H1 (cell line): ENCODE results near the gene SHROOM2. TPM values are rescaled to one million over a fixed set of nuclear protein-coding genes. Genes with fewer than 3 reads are reported as not detected.

ENCODE experiments used
- NANOG ChIP-seq: IDR thresholded peaks from 2 replicates; pipeline ENCODE4 v1.6.1; 2011; ENCODE audit warnings: low read length, low read depth, mild to moderate bottlenecking, inconsistent platforms; ENCODE audit not compliant: insufficient read depth, poor library complexity, severe bottlenecking
- SP4 ChIP-seq: IDR thresholded peaks from 2 replicates; pipeline ENCODE4 v1.6.1; 2012; ENCODE audit warnings: low read length, inconsistent platforms
- SRF ChIP-seq: IDR thresholded peaks from 2 replicates; pipeline ENCODE4 v1.6.1; 2011; ENCODE audit warnings: mild to moderate bottlenecking, low read depth, low read length, moderate library complexity
- polyA plus RNA-seq, 7 experiments: library from polyadenylated mRNA; depleted of rRNA in 3 of 7; stranded (reverse) in 5 of 7; unstranded in 2 of 7; fragments of >200 nt in 5 of 7; fragments of 200-250 nt in 2 of 7; gene quantifications; 1 replicate in 5 of 7; 2 replicates in 1 of 7; 4 replicates in 1 of 7; pipeline versions ENCODE4 v1.2.1 to v1.2.3, GENCODE V29; 2011 to 2013; ENCODE audit warnings: missing spikeins in 2 of 7, mixed read lengths in 2 of 7
- total RNA-seq: library from RNA; stranded (reverse); fragmentation: NEBNext Ultra II Directional; extraction: Animal tissue kit (Norgen Biotek cat#: 25700); gene quantifications from 2 replicates; pipeline ENCODE4 v1.2.1, GENCODE V29; 2021
- TF ChIP-seq, protein P1 (sequence below): fragments of 300-600 bp; sonication (generic); IDR thresholded peaks from 2 replicates; pipeline ENCODE4 v1.7.1; 2012; ENCODE audit warnings: low read length, moderate library complexity, mild to moderate bottlenecking, inconsistent platforms; ENCODE audit not compliant: insufficient replicate concordance

The SHROOM2 gene
- total and polyA plus RNA-seq, 2 of the 8 experiments (the other 6 are each of a cell fraction or from before 2014, with no cell fraction given) = 3.4 to 14.2 TPM

DNA sequence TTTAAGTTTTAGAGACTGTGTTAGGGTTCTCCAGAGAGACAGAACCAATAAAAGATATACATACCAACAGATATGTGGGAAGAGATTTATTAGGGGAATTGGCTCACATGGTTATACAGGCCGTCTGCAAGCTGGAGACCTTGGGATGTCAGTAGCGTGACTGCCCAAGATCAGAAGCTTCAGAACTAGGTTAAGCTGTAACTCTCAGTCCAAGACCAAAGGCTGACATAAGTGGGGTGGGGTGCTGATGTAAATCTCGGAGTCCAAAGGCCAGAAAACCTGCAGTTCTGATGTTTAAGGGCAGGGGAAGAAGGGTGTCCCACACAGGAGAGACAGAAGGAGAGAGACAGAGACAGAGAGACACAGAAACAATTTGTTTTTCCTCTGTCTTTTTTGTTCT, 191.4 kb downstream of the SHROOM2 start (continued):
- TF ChIP-seq, protein P1, sequence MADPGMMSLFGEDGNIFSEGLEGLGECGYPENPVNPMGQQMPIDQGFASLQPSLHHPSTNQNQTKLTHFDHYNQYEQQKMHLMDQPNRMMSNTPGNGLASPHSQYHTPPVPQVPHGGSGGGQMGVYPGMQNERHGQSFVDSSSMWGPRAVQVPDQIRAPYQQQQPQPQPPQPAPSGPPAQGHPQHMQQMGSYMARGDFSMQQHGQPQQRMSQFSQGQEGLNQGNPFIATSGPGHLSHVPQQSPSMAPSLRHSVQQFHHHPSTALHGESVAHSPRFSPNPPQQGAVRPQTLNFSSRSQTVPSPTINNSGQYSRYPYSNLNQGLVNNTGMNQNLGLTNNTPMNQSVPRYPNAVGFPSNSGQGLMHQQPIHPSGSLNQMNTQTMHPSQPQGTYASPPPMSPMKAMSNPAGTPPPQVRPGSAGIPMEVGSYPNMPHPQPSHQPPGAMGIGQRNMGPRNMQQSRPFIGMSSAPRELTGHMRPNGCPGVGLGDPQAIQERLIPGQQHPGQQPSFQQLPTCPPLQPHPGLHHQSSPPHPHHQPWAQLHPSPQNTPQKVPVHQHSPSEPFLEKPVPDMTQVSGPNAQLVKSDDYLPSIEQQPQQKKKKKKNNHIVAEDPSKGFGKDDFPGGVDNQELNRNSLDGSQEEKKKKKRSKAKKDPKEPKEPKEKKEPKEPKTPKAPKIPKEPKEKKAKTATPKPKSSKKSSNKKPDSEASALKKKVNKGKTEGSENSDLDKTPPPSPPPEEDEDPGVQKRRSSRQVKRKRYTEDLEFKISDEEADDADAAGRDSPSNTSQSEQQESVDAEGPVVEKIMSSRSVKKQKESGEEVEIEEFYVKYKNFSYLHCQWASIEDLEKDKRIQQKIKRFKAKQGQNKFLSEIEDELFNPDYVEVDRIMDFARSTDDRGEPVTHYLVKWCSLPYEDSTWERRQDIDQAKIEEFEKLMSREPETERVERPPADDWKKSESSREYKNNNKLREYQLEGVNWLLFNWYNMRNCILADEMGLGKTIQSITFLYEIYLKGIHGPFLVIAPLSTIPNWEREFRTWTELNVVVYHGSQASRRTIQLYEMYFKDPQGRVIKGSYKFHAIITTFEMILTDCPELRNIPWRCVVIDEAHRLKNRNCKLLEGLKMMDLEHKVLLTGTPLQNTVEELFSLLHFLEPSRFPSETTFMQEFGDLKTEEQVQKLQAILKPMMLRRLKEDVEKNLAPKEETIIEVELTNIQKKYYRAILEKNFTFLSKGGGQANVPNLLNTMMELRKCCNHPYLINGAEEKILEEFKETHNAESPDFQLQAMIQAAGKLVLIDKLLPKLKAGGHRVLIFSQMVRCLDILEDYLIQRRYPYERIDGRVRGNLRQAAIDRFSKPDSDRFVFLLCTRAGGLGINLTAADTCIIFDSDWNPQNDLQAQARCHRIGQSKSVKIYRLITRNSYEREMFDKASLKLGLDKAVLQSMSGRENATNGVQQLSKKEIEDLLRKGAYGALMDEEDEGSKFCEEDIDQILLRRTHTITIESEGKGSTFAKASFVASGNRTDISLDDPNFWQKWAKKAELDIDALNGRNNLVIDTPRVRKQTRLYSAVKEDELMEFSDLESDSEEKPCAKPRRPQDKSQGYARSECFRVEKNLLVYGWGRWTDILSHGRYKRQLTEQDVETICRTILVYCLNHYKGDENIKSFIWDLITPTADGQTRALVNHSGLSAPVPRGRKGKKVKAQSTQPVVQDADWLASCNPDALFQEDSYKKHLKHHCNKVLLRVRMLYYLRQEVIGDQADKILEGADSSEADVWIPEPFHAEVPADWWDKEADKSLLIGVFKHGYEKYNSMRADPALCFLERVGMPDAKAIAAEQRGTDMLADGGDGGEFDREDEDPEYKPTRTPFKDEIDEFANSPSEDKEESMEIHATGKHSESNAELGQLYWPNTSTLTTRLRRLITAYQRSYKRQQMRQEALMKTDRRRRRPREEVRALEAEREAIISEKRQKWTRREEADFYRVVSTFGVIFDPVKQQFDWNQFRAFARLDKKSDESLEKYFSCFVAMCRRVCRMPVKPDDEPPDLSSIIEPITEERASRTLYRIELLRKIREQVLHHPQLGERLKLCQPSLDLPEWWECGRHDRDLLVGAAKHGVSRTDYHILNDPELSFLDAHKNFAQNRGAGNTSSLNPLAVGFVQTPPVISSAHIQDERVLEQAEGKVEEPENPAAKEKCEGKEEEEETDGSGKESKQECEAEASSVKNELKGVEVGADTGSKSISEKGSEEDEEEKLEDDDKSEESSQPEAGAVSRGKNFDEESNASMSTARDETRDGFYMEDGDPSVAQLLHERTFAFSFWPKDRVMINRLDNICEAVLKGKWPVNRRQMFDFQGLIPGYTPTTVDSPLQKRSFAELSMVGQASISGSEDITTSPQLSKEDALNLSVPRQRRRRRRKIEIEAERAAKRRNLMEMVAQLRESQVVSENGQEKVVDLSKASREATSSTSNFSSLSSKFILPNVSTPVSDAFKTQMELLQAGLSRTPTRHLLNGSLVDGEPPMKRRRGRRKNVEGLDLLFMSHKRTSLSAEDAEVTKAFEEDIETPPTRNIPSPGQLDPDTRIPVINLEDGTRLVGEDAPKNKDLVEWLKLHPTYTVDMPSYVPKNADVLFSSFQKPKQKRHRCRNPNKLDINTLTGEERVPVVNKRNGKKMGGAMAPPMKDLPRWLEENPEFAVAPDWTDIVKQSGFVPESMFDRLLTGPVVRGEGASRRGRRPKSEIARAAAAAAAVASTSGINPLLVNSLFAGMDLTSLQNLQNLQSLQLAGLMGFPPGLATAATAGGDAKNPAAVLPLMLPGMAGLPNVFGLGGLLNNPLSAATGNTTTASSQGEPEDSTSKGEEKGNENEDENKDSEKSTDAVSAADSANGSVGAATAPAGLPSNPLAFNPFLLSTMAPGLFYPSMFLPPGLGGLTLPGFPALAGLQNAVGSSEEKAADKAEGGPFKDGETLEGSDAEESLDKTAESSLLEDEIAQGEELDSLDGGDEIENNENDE = no peak
- TF ChIP-seq NANOG (no peak), SRF (no peak), SP4 (no peak)
